Measurements from ENCODE around the gene DYNLT2B. TPM values are rescaled to one million over a fixed set of nuclear protein-coding genes. Genes with fewer than 3 reads are reported as not detected.

DYNLT2B gene
- total and polyA plus RNA-seq, 2 donors (not counting 3 experiments of a cell fraction or from before 2014, with no cell fraction given): 9.2 to 13.9 TPM

DNA sequence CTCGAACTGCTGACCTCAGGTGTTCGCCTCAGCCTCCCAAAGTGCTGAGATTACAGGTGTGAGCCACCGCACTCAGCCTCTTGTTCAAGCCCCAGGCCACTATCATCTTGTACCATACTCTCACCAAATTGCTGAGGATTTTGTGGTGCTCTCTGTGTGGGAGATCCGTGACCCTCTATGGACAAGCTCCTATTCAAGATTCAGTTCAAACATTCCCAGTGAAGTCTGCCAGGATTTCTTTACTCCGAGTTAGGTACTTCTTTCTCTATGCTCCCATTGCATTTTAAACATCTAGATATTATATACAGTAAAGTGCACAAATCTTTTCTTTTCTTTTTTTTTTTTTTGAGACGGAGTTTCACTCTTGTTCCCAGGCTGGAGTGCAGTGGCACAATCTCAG lies 21.0 kb upstream of the DYNLT2B start:
- H3K79me2 ChIP-seq (ENCODE audit: control insufficient read depth, insufficient read depth, low read length): no peaks in the 10 kb centered on the region
- H4K20me1 ChIP-seq (replicated peaks; ENCODE audit: control insufficient read depth, extremely low read depth, insufficient read depth, low read length): no peaks in the 10 kb centered on the region
- DNase-seq (ENCODE audit: low read depth, low spot score) (no peak), FAIRE-seq (no peak)
- H3K27me3 ChIP-seq (ENCODE audit: control insufficient read depth in 2 of 2, insufficient read depth in 2 of 2, low read length in 2 of 2): no peaks in the 10 kb centered on the region
- H3K9me3 ChIP-seq (replicated peaks; ENCODE audit: control insufficient read depth, insufficient read depth, low read length): no peaks in the 10 kb centered on the region
- no peak overlapping the region for H3K4me2 ChIP-seq (ENCODE audit: insufficient read depth, low read length)
- no peaks in the 10 kb centered on the region for H3K9me1 ChIP-seq (replicated peaks; ENCODE audit: control insufficient read depth, extremely low read depth, insufficient read depth, low read length)
- BruUV-seq (replicated peaks): no TSS peak
- CTCF ChIA-PET: interaction anchor here (1.3 to 2.1 kb wide), 2 partner anchors 8 to 14 kb away, joined by 3 to 8 read pairs; no protein-coding TSS in a partner anchor
- no peak overlapping the region for H3K27ac ChIP-seq (ENCODE audit: insufficient read depth, low read depth, low read length)
- no peak overlapping the region for H3K4me3 ChIP-seq (replicated peaks in 1 of 3; ENCODE audit: insufficient read depth in 1 of 3, low read depth in 1 of 3, low read length in 3 of 3)
- intact Hi-C loops (cut with micrococcal nuclease) (no loop called here), dilution Hi-C loops (cut with MboI; ENCODE audit: extremely low pct_ligation_motif_present, low sequenced_read_pairs) (no loop called here)
- H3K4me1 ChIP-seq (ENCODE audit: control insufficient read depth, extremely low read depth, insufficient read depth, low read length): no peaks in the 10 kb centered on the region
- POLR2A ChIA-PET: interaction anchor here (0.7 kb wide), 1 partner anchor 19 kb away, joined by 4 read pairs; no protein-coding TSS in a partner anchor
- no peak overlapping the region for H3K9ac ChIP-seq (replicated peaks; ENCODE audit: extremely low read depth, insufficient read depth, low read length)
- H3K36me3 ChIP-seq (ENCODE audit: control insufficient read depth in 2 of 2, extremely low read depth in 1 of 2, insufficient read depth in 2 of 2, low read length in 2 of 2): no peaks in the 10 kb centered on the region
- TF ChIP-seq POLR2AphosphoS5 (IDR thresholded peaks at IDR 0.05; ENCODE audit: insufficient read depth, low read depth, low read length) (no peak), EZH2 (IDR thresholded peaks at IDR 0.05; ENCODE audit: borderline replicate concordance, low read depth, low read length, severe bottlenecking) (no peak), MYC (IDR thresholded peaks at IDR 0.05; ENCODE audit: low read depth, low read length) (no peak)
- H2AFZ ChIP-seq (ENCODE audit: low read depth, low read length): no peak overlapping the region

DNA sequence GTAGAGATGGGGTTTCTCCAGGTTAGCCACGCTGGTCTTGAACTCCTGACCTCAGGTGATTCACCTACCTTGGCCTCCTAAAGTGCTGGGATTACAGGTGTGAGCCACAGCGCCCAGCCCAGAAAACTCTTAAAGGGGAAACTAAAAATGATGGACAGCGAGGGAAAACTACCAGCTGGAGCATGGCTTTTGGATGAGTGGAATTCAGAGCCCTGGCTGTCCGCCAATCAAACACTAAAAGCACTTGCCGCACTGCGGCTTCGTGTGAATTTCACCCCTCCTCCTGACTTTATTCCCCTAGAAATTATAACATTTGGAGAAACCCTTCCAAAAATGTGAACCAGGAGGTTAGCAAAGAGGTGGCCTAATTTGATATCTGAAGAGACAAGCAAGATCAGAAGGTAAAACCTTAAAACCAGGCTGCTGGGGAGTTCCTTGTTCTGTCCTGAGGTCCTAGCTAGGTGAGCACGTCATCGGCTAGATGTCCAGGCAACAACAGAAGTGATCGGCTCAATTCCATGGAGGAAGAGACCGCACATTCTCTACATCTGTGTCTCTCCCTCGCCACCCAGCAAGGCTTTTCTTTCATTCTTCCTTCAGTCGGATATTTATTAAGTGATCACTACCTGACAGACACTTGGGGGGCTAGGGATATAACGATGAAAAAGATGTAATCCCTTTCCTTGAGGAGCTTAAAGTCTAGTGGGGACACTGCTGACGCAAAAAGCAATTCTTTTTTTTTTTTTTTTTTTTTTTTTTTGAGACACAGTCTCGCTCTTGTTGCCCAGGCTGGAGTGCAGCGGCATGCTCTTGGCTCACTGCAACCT lies 18.5 kb upstream of the DYNLT2B start:
- FAIRE-seq (no peak), DNase-seq (ENCODE audit: low read depth, low spot score) (no peak)
- Histone ChIP-seq H3K9ac (replicated peaks; ENCODE audit: extremely low read depth, insufficient read depth, low read length) (no peak overlapping the region), H4K20me1 (replicated peaks; ENCODE audit: control insufficient read depth, extremely low read depth, insufficient read depth, low read length) (no peaks in the 10 kb centered on the region), H3K36me3 (ENCODE audit: control insufficient read depth in 2 of 2, extremely low read depth in 1 of 2, insufficient read depth in 2 of 2, low read length in 2 of 2) (no peaks in the 10 kb centered on the region), H3K79me2 (ENCODE audit: control insufficient read depth, insufficient read depth, low read length) (no peaks in the 10 kb centered on the region), H3K4me1 (ENCODE audit: control insufficient read depth, extremely low read depth, insufficient read depth, low read length) (no peaks in the 10 kb centered on the region), H3K4me3 (replicated peaks in 1 of 3; ENCODE audit: insufficient read depth in 1 of 3, low read depth in 1 of 3, low read length in 3 of 3) (no peak overlapping the region), H3K4me2 (ENCODE audit: insufficient read depth, low read length) (no peak overlapping the region), H3K27ac (ENCODE audit: insufficient read depth, low read depth, low read length) (no peak overlapping the region), H3K9me3 (replicated peaks; ENCODE audit: control insufficient read depth, insufficient read depth, low read length) (no peaks in the 10 kb centered on the region), H2AFZ (ENCODE audit: low read depth, low read length) (no peak overlapping the region), H3K9me1 (replicated peaks; ENCODE audit: control insufficient read depth, extremely low read depth, insufficient read depth, low read length) (no peaks in the 10 kb centered on the region), H3K27me3 (ENCODE audit: control insufficient read depth in 2 of 2, insufficient read depth in 2 of 2, low read length in 2 of 2) (no peaks in the 10 kb centered on the region)
- TF ChIP-seq, protein P1, sequence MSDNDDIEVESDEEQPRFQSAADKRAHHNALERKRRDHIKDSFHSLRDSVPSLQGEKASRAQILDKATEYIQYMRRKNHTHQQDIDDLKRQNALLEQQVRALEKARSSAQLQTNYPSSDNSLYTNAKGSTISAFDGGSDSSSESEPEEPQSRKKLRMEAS (IDR thresholded peaks at IDR 0.05; ENCODE audit: insufficient read depth, insufficient read length): no peak
- TF ChIP-seq, protein P2, sequence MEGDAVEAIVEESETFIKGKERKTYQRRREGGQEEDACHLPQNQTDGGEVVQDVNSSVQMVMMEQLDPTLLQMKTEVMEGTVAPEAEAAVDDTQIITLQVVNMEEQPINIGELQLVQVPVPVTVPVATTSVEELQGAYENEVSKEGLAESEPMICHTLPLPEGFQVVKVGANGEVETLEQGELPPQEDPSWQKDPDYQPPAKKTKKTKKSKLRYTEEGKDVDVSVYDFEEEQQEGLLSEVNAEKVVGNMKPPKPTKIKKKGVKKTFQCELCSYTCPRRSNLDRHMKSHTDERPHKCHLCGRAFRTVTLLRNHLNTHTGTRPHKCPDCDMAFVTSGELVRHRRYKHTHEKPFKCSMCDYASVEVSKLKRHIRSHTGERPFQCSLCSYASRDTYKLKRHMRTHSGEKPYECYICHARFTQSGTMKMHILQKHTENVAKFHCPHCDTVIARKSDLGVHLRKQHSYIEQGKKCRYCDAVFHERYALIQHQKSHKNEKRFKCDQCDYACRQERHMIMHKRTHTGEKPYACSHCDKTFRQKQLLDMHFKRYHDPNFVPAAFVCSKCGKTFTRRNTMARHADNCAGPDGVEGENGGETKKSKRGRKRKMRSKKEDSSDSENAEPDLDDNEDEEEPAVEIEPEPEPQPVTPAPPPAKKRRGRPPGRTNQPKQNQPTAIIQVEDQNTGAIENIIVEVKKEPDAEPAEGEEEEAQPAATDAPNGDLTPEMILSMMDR (IDR thresholded peaks at IDR 0.05; ENCODE audit: extremely low read depth in 1 of 2, insufficient read depth in 1 of 2, low read depth in 1 of 2, low read length in 2 of 2): no peak
- TF ChIP-seq EZH2 (IDR thresholded peaks at IDR 0.05; ENCODE audit: borderline replicate concordance, low read depth, low read length, severe bottlenecking) (no peak), JUN (IDR thresholded peaks at IDR 0.05; ENCODE audit: borderline replicate concordance, insufficient read depth, insufficient read length, low read depth) (no peak), MYC (IDR thresholded peaks at IDR 0.05; ENCODE audit: low read depth, low read length) (no peak), POLR2A (IDR thresholded peaks at IDR 0.05; ENCODE audit: low read depth, low read length) (no peak), FOS (IDR thresholded peaks at IDR 0.05; ENCODE audit: borderline replicate concordance, insufficient read depth, low read length) (no peak), POLR2AphosphoS5 (IDR thresholded peaks at IDR 0.05; ENCODE audit: insufficient read depth, low read depth, low read length) (no peak), GATA2 (IDR thresholded peaks at IDR 0.05; ENCODE audit: insufficient read depth, insufficient read length, low read depth, low read length) (no peak)
- dilution Hi-C loops (cut with MboI; ENCODE audit: extremely low pct_ligation_motif_present, low sequenced_read_pairs) (no loop called here), intact Hi-C loops (cut with micrococcal nuclease) (no loop called here)
- CTCF ChIA-PET: interaction anchor here (2.1 kb wide), 1 partner anchor 12 kb away, joined by 8 read pairs; no protein-coding TSS in a partner anchor
- no TSS peak for BruUV-seq (replicated peaks)
- POLR2A ChIA-PET: no interaction called here
